DMS153 treated with DMSO at 0.1 percent for 48 hours (cell line): ENCODE measurements around the gene CFAP54.

ENCODE experiments used
- DNase-seq: peaks from one replicate; lab custom pipeline; 2025; ENCODE audit not compliant: unreplicated experiment; lab: John Stamatoyannopoulos, UW

CFAP54 gene

GRCh38 chr12:96743606-96744005, 254.2 kb downstream of the CFAP54 start:
- DNase-seq, result no peak

DNA sequence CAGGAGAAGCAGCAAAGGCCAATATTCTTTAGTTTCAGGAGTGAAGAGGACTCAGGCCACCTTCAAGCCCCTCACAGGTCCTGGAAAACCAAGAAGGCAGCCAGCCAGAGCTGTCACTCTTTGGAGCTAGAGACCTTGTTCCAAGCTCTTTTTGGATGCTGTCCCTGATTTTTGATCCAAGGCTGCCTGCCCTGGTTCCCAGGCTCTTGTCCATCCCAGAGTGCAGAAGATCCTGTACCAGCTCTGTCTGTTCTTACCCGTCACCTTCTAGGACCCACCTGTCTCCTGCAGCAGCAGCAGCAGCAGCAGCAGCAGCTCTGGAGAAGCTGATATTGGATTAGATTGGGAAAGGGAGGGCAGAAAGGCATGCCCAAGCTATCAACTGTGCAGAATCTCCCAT, 260.6 kb downstream of the CFAP54 start:
- DNase-seq, result no peak

- no peak for DNase-seq
These were observed 262.2 kb downstream of the CFAP54 start for GRCh38 chr12:96751626-96752025.

GRCh38 chr12:96752211-96752610, 262.8 kb downstream of the CFAP54 start:
- no peak for DNase-seq

DNA sequence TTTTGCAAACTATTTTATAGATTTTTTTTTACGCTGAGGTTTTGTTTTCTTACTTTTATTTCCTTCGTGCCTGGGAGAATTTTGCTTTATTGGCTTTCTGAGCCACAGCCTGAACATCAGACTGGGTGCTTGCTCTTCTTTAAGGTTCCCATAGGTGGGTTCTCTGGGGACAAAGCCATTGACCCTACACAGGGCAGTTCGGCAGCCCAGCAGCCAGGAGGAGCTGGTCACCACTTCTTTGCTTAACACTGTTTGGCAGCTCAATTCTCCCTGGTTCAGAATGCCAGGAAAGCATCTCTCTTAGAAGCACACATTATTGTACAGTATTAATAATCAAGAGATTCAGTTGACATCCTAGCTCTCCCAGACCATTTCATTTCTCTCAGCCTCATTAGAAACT, 276.9 kb downstream of the CFAP54 start:
- no peak for DNase-seq

DNA sequence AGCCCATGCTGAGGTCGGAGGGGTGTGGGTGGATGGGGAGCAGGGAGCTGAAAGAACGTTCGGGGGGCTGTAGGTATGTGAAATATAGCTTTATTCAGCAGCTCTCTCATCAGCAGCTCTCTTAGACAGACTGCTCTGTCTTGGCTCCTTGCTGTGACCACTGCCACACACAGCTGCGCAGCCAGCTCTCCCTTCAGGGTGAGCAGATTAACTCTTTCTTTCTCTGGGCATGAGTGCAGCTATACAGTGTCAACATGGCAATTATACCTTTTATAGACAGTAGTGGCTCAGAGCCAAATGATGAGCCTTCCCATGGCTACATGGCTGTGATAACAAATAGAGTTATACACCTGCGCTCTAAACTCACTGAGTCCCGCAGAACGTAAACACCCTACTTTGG, 280.0 kb downstream of the CFAP54 start:
- peak; percentile 97 for DNase-seq

GRCh38 chr12:96770219-96771102, 281.1 kb downstream of the CFAP54 start:
- peak; percentile 79 for DNase-seq

- DNase-seq, result no peak
These were observed 283.7 kb downstream of the CFAP54 start for GRCh38 chr12:96773031-96773430.

DNA sequence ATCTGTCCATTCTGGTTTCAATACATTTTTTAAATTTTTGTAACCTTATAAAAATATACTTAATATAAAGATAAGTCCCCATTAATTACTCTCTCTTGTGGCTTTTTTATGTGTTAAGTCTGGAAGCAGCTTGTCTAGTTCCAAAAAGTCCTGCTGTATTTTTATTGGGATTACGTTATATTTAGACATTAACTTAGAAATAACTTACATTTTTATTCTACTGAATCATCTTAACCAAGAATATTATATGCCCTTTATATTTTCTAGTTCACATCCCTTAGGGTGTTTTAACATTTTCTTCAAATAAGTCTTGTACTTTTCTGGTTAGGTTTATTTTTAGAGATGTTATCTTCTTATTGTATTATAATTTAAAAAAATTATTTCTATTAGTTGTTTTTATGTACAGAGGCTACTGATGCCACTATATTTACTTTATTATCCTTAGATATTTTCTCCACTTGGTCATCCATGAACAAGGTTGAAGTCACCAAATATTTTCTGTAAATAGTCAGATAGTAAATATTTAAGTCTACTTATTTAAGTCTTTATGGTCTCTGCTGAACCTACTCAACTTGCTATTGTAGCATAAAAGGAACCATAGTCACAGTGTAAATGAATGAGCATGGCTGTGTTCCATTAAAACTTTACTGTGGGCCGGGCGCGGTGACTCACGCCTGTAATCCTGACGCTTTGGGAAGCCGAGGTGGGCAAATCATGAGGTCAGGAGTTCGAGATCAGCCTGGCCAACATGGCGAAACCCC, 285.3 kb downstream of the CFAP54 start:
- no peak for DNase-seq

- DNase-seq, result no peak
These were observed 287.5 kb downstream of the CFAP54 start for GRCh38 chr12:96776908-96777307.

GRCh38 chr12:96780330-96780729, 291.0 kb downstream of the CFAP54 start:
- no peak for DNase-seq

GRCh38 chr12:96786791-96787190, 297.4 kb downstream of the CFAP54 start:
- DNase-seq, result no peak

GRCh38 chr12:96803969-96804368, 314.6 kb downstream of the CFAP54 start:
- no peak for DNase-seq

DNA sequence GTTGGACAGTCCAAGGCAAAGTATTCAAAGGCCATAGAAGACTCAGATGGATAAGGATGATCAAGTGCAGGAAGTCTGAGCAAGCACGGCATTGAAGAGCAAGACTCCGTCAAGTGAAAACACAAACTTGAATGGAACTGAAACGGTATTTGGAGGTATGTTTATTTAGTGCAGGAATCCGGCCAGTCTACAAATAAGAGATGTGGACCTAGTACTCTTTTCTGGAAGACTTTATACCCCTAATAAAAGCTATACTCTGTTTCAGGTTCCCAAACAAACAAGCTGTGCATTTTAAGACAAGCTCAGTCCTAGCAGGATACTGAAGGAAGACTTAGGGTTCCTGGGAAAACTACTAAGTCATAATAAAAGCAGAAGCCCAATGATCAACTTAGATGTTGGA, 316.9 kb downstream of the CFAP54 start:
- no peak for DNase-seq

DNA sequence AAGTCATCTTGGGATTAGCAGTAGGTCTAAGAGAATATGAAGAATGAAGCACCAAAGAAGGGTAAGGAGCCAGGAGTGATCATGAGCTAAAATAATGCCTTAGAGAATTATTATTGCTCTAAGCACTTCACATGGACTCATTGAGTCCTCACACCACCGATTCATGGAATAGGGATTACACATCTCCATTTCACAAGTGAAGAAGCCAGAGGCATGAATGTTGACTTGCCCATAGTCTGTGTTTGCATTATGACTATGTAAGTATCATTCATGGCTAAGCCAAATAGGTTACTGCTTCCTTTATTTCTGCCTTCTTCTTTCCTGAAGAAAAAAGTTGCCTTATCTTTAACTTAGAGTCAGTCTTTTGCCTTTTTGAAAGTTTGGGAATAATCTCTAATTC, 318.4 kb downstream of the CFAP54 start:
- DNase-seq, result no peak

DNA sequence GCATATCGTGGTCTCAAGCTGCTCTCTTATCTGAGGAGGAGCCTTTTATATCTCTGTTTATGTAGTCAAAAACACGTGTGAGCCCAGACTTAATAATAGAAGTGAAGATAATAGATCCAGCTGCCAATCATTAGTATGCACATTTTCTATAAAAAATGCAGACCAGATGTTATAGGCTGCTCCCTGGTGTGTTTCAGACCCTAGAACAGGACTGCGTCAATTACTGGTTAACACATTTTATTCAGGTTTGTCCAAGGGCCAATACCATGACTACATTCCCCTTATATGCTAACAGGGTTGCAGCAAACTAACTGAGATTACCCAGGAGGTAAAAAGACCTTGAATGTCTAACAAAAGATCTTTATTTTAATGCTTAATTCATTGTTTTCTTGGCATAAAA, 319.2 kb downstream of the CFAP54 start:
- no peak for DNase-seq

- no peak for DNase-seq
These were observed 320.1 kb downstream of the CFAP54 start for GRCh38 chr12:96809522-96809921.

DNA sequence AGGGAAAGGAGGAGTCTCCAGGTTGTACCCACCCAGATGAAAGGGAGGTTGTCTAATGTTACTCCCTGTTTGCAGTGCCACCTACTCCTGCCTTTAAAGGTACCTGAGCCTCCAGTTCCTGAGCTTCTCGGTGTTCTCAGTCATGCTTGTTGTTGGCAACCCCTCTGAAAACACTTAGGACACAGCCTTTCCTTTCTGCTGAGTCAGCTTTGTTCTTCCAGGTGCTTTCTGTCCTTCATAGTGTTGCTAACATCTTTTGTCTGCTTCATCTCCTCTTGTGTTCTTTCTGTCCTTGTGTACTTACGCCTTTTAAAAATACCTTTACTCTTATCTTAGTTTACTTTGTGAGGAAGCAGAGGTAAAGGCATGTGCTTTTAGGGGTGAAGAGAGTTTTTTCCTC, 320.7 kb downstream of the CFAP54 start:
- DNase-seq, result no peak

- no peak for DNase-seq
These were observed 321.1 kb downstream of the CFAP54 start for GRCh38 chr12:96810477-96810876.

GRCh38 chr12:96811083-96811482, 321.7 kb downstream of the CFAP54 start:
- no peak for DNase-seq

DNA sequence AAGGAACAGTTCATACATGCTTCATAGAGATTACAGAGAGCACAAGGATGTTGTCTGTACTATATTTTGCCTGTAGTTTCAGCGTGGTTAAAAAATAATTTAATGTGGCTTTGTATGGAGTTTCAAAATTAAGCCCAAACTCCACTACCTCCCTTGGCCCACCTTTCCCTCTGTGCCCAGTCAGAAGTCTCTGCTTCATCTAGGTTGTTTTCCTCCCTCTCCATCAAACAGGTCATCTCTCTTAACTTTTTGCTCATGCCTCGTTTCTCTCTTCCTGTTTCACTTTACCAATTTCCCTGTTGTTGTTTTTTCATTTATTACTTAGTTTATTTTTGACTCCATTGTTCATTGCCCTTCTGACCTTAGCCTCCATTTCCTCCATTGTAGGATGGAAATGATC, 322.8 kb downstream of the CFAP54 start:
- no peak for DNase-seq

DNA sequence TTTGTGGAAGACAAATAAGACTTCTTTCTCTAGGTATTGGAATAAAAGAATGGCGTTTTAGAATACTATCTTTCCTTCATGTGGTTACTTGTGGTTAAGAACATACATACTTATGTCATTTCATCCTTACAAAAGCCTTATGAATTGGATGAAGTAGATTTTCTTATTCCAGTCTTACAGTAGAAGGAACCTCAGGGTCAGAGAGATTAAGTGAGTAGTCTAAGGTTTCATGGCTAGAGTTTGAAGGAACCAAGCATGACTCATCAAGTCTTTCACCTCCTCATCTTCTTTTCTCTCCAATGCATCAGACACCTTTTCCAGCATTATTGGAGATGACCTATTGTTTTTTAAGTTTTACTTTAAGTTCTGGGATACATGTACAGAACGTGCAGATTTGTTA, 324.8 kb downstream of the CFAP54 start:
- DNase-seq, result no peak
